Measurements from ENCODE around the gene TADA2A.
"Not testable (repeated sequence)": the region's sequence is repeated elsewhere in the genome, so short reads cannot be mapped to it uniquely, and the experiment has no call there.

TADA2A gene

GRCh38 chr17:37447641-37448040, 41.0 kb downstream of the TADA2A start:
- no peak for TF ChIP-seq CTCF (IDR thresholded peaks at IDR 0.05; ENCODE audit: extremely low read depth, insufficient read depth, missing control alignments)
- in situ Hi-C loops (cut with MboI; ENCODE audit: low pct_unique_long_range_greater_than_20kb, low sequenced_read_pairs, unreplicated experiment) = no loop called here
- no peak for DNase-seq (ENCODE audit: low spot score)

- no peak for TF ChIP-seq CTCF (IDR thresholded peaks at IDR 0.05; ENCODE audit: extremely low read depth, insufficient read depth, missing control alignments)
- in situ Hi-C loops (cut with MboI; ENCODE audit: low pct_unique_long_range_greater_than_20kb, low sequenced_read_pairs, unreplicated experiment) = no loop called here
- no peak for DNase-seq (ENCODE audit: low spot score)
These were observed 43.4 kb downstream of the TADA2A start for GRCh38 chr17:37450112-37450511.

- in situ Hi-C loops (cut with MboI; ENCODE audit: low pct_unique_long_range_greater_than_20kb, low sequenced_read_pairs, unreplicated experiment) = not testable (repeated sequence)
These were observed 51.1 kb downstream of the TADA2A start for GRCh38 chr17:37457801-37458200.

GRCh38 chr17:37458805-37459204, 52.1 kb downstream of the TADA2A start:
- in situ Hi-C loops (cut with MboI; ENCODE audit: low pct_unique_long_range_greater_than_20kb, low sequenced_read_pairs, unreplicated experiment) = no loop called here
- no peak for TF ChIP-seq CTCF (IDR thresholded peaks at IDR 0.05; ENCODE audit: extremely low read depth, insufficient read depth, missing control alignments)
- no peak for DNase-seq (ENCODE audit: low spot score)

More at GRCh38 chr17:37457801-37458200, 51.1 kb downstream of the TADA2A start:
- not testable (repeated sequence) for DNase-seq (ENCODE audit: low spot score)

GRCh38 chr17:37461668-37462067, 55.0 kb downstream of the TADA2A start:
- no peak for TF ChIP-seq CTCF (IDR thresholded peaks at IDR 0.05; ENCODE audit: extremely low read depth, insufficient read depth, missing control alignments)
- in situ Hi-C loops (cut with MboI; ENCODE audit: low pct_unique_long_range_greater_than_20kb, low sequenced_read_pairs, unreplicated experiment) = no loop called here
- DNase-seq (ENCODE audit: low spot score) = no peak

GRCh38 chr17:37462492-37462891, 55.8 kb downstream of the TADA2A start:
- DNase-seq (ENCODE audit: low spot score) = no peak
- TF ChIP-seq CTCF (IDR thresholded peaks at IDR 0.05; ENCODE audit: extremely low read depth, insufficient read depth, missing control alignments) = no peak
- in situ Hi-C loops (cut with MboI; ENCODE audit: low pct_unique_long_range_greater_than_20kb, low sequenced_read_pairs, unreplicated experiment) = no loop called here

- in situ Hi-C loops (cut with MboI; ENCODE audit: low pct_unique_long_range_greater_than_20kb, low sequenced_read_pairs, unreplicated experiment) = no loop called here
- no peak for TF ChIP-seq CTCF (IDR thresholded peaks at IDR 0.05; ENCODE audit: extremely low read depth, insufficient read depth, missing control alignments)
- no peak for DNase-seq (ENCODE audit: low spot score)
These were observed 56.4 kb downstream of the TADA2A start for GRCh38 chr17:37463039-37463438.

Data from GM13977 (cell line).